PC-3 (cell line): ENCODE data around the gene GSTO2. TPM values are rescaled to one million over a fixed set of nuclear protein-coding genes. Genes with fewer than 3 reads are reported as not detected.

Experiments used
- ATAC-seq: fragments of 200-7000 bp; cut with Tn5 transposase; 2 replicates; pipeline ENCODE4 v1.9.1; 2020; ENCODE audit warnings: mild to moderate bottlenecking, moderate library complexity
- BruUV-seq: library from RNA; stranded (reverse); fragments of 400-500 nt; replicated peaks from 2 replicates; lab custom pipeline; 2021; lab: Mats Ljungman, UMichigan
- CTCF ChIA-PET: fragments of 300-600 bp; sonication (Branson Sonifier 250); formaldehyde crosslinking; loops from one replicate; lab custom pipeline; 2022; ENCODE audit warnings: antibody characterized with exemption; lab: Charles Lee
- POLR2A ChIA-PET: fragments of 300-600 bp; sonication (Branson Sonifier 250); formaldehyde crosslinking; loops from one replicate; lab custom pipeline; 2022; ENCODE audit warnings: antibody characterized with exemption; ENCODE audit not compliant: unreplicated experiment; lab: Charles Lee
- DNase-seq: peaks from one replicate; pipeline ENCODE4 v3.0.0-alpha.2; 2015
- H2AFZ ChIP-seq: fragments of 300-600 bp; sonication (generic); 2 replicates; pipeline ENCODE4 v1.6.0; 2016; ENCODE audit warnings: antibody characterized with exemption, low read length
- H3F3A ChIP-seq: fragments of 300-600 bp; sonication (generic); one replicate; pipeline ENCODE4 v1.6.0; 2017; ENCODE audit warnings: antibody characterized with exemption, low read length, control low read depth, mild to moderate bottlenecking; ENCODE audit not compliant: unreplicated experiment
- H3K27ac ChIP-seq: fragments of 300-600 bp; sonication (generic); 2 replicates; pipeline ENCODE4 v1.5.1; 2016; ENCODE audit warnings: mild to moderate bottlenecking, low read length
- H3K27me3 ChIP-seq: fragments of 300-600 bp; sonication (generic); 2 replicates; pipeline ENCODE4 v1.6.1; 2016; ENCODE audit warnings: low read length, mixed read lengths
- H3K36me3 ChIP-seq: fragments of 300-600 bp; sonication (generic); 2 replicates; pipeline ENCODE4 v1.6.1; 2016; ENCODE audit warnings: low read depth, mixed run types, low read length, mixed read lengths
- H3K4me1 ChIP-seq: fragments of 300-600 bp; sonication (generic); 2 replicates; pipeline ENCODE4 v1.5.1; 2016; ENCODE audit warnings: low read length; ENCODE audit not compliant: insufficient read depth
- H3K4me2 ChIP-seq: fragments of 300-600 bp; sonication (generic); 2 replicates; pipeline ENCODE4 v1.6.0; 2016; ENCODE audit warnings: low read length
- H3K4me3 ChIP-seq: fragments of 300-600 bp; sonication (generic); 2 replicates; pipeline ENCODE4 v1.5.1; 2016; ENCODE audit warnings: mild to moderate bottlenecking, low read length, mixed read lengths
- H3K79me2 ChIP-seq: fragments of 300-600 bp; sonication (generic); 2 replicates; pipeline ENCODE4 v1.6.1; 2017; ENCODE audit warnings: low read length, mixed read lengths
- H3K9ac ChIP-seq: fragments of 300-600 bp; sonication (generic); 2 replicates; pipeline ENCODE4 v1.6.0; 2016; ENCODE audit warnings: mild to moderate bottlenecking, low read length
- H3K9me2 ChIP-seq: fragments of 300-600 bp; sonication (generic); replicated peaks from 2 replicates; pipeline ENCODE4 v1.6.1; 2016; ENCODE audit warnings: mixed run types, low read length, mixed read lengths
- H3K9me3 ChIP-seq: fragments of 300-600 bp; sonication (generic); 2 replicates; pipeline ENCODE4 v1.6.1; 2016; ENCODE audit warnings: low read length, mixed read lengths
- H4K20me1 ChIP-seq: fragments of 300-600 bp; sonication (generic); 2 replicates; pipeline ENCODE4 v1.6.1; 2016; ENCODE audit warnings: low read length, mixed read lengths
- CTCF ChIP-seq: fragments of 300-600 bp; sonication (generic); conservative IDR thresholded peaks from 2 replicates; pipeline ENCODE4 v1.5.1; 2017; ENCODE audit warnings: antibody characterized with exemption, low read depth, mild to moderate bottlenecking, low read length
- EZH2 ChIP-seq: fragments of 300-600 bp; sonication (generic); IDR thresholded peaks from one replicate; pipeline ENCODE4 v1.6.1; 2017; ENCODE audit warnings: antibody characterized with exemption, mild to moderate bottlenecking, low read length; ENCODE audit not compliant: unreplicated experiment
- EZH2phosphoT487 ChIP-seq: fragments of 300-600 bp; sonication (generic); IDR thresholded peaks from 2 replicates; pipeline ENCODE4 v1.6.1; 2018; ENCODE audit warnings: mild to moderate bottlenecking, antibody characterized with exemption, low read length, borderline replicate concordance
- intact Hi-C: fragments of 100-400 bp; cut with micrococcal nuclease; formaldehyde crosslinking; loops from 2 replicates; pipeline ENCODE4 v1.9.0; 2023
- total RNA-seq: library from RNA; depleted of rRNA; stranded (reverse); fragments of >200 nt; gene quantifications from 2 replicates; pipeline ENCODE4 v1.2.3, GENCODE V29; 2014

The GSTO2 gene
- total RNA-seq, 1 experiment from 2014 or later: 13.8 TPM

DNA sequence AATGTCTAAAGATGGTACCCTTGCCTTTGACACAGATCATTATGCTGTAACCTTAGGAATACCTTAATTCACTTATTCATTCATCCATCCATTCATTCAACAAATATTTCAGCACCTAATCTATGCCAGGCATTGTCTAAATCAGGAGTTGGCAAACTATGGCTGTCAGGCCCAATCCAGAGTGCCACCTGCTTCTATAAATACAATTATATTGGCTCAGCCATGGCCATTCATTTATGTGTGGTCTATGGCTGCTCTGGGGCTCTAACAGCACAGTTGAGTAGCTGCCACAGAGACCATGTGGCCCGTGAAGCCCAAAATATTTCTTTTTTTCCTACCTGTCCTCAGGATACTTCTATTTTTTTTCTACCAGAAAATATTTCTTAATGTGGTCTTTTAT is 75.2 kb downstream of the GSTO2 start:
- TF ChIP-seq EZH2phosphoT487: no peak
- no peak for TF ChIP-seq EZH2
- TF ChIP-seq CTCF: no peak
- no peaks in the 10 kb centered on the region for H3K9me2 ChIP-seq
- H3F3A ChIP-seq: no peaks in the 10 kb centered on the region
- no peak for DNase-seq
- POLR2A ChIA-PET: no interaction called here
- H3K27me3 ChIP-seq: no peaks in the 10 kb centered on the region
- peaks cover 11% of the 10 kb centered on the region for H3K4me1 ChIP-seq
- no peaks in the 10 kb centered on the region for H3K79me2 ChIP-seq
- H3K4me3 ChIP-seq: no peak overlapping the region
- ATAC-seq: no peak
- no peak overlapping the region for H3K4me2 ChIP-seq
- CTCF ChIA-PET: no interaction called here
- H3K9me3 ChIP-seq: no peaks in the 10 kb centered on the region
- H3K27ac ChIP-seq: no peak overlapping the region
- H3K36me3 ChIP-seq: no peaks in the 10 kb centered on the region
- intact Hi-C loops: no loop called here
- no peaks in the 10 kb centered on the region for H4K20me1 ChIP-seq
- H3K9ac ChIP-seq: no peak overlapping the region
- BruUV-seq: no TSS peak
- H2AFZ ChIP-seq: no peak overlapping the region

DNA sequence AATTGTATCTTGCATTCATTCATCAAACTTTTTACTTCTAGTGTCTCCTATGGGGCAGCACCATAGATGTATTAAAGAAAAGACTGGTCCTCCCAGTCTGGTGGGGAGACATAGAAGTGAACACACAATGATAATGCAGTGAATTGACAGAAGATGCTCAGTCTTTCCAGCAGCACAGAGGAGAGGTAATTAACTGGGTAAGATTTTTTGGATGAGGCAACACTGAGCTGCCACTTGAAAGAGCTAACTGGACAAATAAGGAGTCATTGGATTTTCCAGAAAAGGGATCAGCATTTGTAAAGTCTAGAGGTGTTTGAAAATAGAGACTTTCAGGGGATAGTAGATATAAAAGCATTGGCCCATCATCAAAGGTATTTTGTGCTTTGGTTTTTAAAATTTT is 76.5 kb downstream of the GSTO2 start:
- no peaks in the 10 kb centered on the region for H3K9me3 ChIP-seq
- no peaks in the 10 kb centered on the region for H3K79me2 ChIP-seq
- no peak overlapping the region for H2AFZ ChIP-seq
- H3K4me2 ChIP-seq: no peak overlapping the region
- no peak overlapping the region for H3K27ac ChIP-seq
- POLR2A ChIA-PET: interaction anchor here (0.7 kb wide), 1 partner anchor 54 kb away, joined by 3 read pairs; no protein-coding TSS in a partner anchor
- no peaks in the 10 kb centered on the region for H3K9me2 ChIP-seq
- intact Hi-C loops: no loop called here
- DNase-seq (no peak), ATAC-seq (no peak)
- H3F3A ChIP-seq: no peaks in the 10 kb centered on the region
- H3K9ac ChIP-seq: no peak overlapping the region
- no peaks in the 10 kb centered on the region for H4K20me1 ChIP-seq
- no peaks in the 10 kb centered on the region for H3K36me3 ChIP-seq
- H3K4me3 ChIP-seq: no peak overlapping the region
- TF ChIP-seq EZH2phosphoT487: no peak
- TF ChIP-seq CTCF: no peak
- no peak for TF ChIP-seq EZH2
- BruUV-seq: no TSS peak
- H3K27me3 ChIP-seq: no peaks in the 10 kb centered on the region
- CTCF ChIA-PET: no interaction called here
- H3K4me1 ChIP-seq: peaks cover 13% of the 10 kb centered on the region

DNA sequence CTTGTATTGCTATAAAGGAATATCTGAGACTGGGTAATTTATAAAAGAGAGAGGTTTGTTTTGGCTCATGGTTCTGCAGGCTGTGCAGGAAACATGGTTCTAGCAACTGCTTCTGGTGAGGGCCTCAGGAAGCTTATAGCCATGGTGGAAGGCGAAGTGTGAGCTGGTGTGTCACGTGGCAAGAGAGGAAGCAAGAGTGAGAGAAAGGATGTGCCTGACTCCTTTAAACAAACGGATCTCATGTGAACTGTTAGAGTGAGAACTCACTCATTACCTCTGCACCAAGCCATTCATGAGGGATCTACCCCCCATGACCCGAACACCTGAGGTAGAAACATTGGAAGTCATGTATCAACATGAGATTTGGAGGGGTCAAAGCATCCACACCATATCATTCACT is 77.0 kb downstream of the GSTO2 start:
- Histone ChIP-seq H3K79me2 (no peaks in the 10 kb centered on the region), H3K9ac (no peak overlapping the region), H2AFZ (no peak overlapping the region), H3K4me2 (no peak overlapping the region), H3K9me2 (no peaks in the 10 kb centered on the region), H3K4me1 (peaks cover 17% of the 10 kb centered on the region), H3K27me3 (no peaks in the 10 kb centered on the region), H3K4me3 (no peak overlapping the region), H3K36me3 (no peaks in the 10 kb centered on the region), H3F3A (no peaks in the 10 kb centered on the region), H3K27ac (no peak overlapping the region), H4K20me1 (no peaks in the 10 kb centered on the region), H3K9me3 (no peaks in the 10 kb centered on the region)
- ATAC-seq (no peak), DNase-seq (no peak)
- intact Hi-C loops: no loop called here
- BruUV-seq: no TSS peak
- TF ChIP-seq CTCF (no peak), EZH2 (no peak), EZH2phosphoT487 (no peak)
- POLR2A ChIA-PET: interaction anchor here (0.7 kb wide), 1 partner anchor 54 kb away, joined by 3 read pairs; no protein-coding TSS in a partner anchor
- CTCF ChIA-PET: no interaction called here
